Neuron (in vitro differentiated cells): ENCODE data around the gene HDHD5.
A peak's percentile ranks its signal among the peaks of the same experiment; 100 is the strongest.

Experiments used
- H2AFZ ChIP-seq: one replicate; pipeline ENCODE4 v1.6.1; 2013; ENCODE audit warnings: low read depth, mild to moderate bottlenecking, inconsistent platforms, low read length, moderate library complexity
- H3K27me3 ChIP-seq: one replicate; pipeline ENCODE4 v1.6.1; 2013; ENCODE audit warnings: low read length; ENCODE audit not compliant: insufficient read depth
- H3K36me3 ChIP-seq: one replicate; pipeline ENCODE4 v1.6.1; 2013; ENCODE audit warnings: low read length; ENCODE audit not compliant: insufficient read depth
- H3K4me1 ChIP-seq: one replicate; pipeline ENCODE4 v1.6.1; 2013; ENCODE audit warnings: low read length; ENCODE audit not compliant: insufficient read depth
- H3K4me3 ChIP-seq: 2 replicates; pipeline ENCODE4 v1.5.1; 2013; ENCODE audit warnings: mild to moderate bottlenecking, low read length, moderate library complexity
- H3K9me3 ChIP-seq: one replicate; pipeline ENCODE4 v1.6.1; 2013; ENCODE audit warnings: low read length

The HDHD5 gene

GRCh38 chr22:17158568-17159503, at the start of gene HDHD5:
TSS of gene HDHD5 (minus strand) at chr22:17159277. CDS start at chr22:17159251, 26 bp downstream.
- H3K36me3 ChIP-seq: peaks cover 6% of the 10 kb centered on the region
- peak within 1 kb of the TSS; percentile 99 for H2AFZ ChIP-seq
- peaks cover 11% of the 10 kb centered on the region for H3K4me1 ChIP-seq
- H3K4me3 ChIP-seq: peak within 1 kb of the TSS; percentile 68
- no peaks in the 10 kb centered on the region for H3K27me3 ChIP-seq
- H3K9me3 ChIP-seq: peaks cover 2% of the 10 kb centered on the region

GRCh38 chr22:17205432-17205831, 46.4 kb upstream of the HDHD5 start:
- Histone ChIP-seq H3K36me3 (no peaks in the 10 kb centered on the region), H3K27me3 (no peaks in the 10 kb centered on the region), H2AFZ (no peak overlapping the region), H3K9me3 (no peaks in the 10 kb centered on the region), H3K4me3 (no peak overlapping the region), H3K4me1 (peaks cover 2% of the 10 kb centered on the region)

GRCh38 chr22:17201285-17201945, 42.3 kb upstream of the HDHD5 start:
- Histone ChIP-seq H3K9me3 (no peaks in the 10 kb centered on the region), H3K4me3 (no peak overlapping the region)

DNA sequence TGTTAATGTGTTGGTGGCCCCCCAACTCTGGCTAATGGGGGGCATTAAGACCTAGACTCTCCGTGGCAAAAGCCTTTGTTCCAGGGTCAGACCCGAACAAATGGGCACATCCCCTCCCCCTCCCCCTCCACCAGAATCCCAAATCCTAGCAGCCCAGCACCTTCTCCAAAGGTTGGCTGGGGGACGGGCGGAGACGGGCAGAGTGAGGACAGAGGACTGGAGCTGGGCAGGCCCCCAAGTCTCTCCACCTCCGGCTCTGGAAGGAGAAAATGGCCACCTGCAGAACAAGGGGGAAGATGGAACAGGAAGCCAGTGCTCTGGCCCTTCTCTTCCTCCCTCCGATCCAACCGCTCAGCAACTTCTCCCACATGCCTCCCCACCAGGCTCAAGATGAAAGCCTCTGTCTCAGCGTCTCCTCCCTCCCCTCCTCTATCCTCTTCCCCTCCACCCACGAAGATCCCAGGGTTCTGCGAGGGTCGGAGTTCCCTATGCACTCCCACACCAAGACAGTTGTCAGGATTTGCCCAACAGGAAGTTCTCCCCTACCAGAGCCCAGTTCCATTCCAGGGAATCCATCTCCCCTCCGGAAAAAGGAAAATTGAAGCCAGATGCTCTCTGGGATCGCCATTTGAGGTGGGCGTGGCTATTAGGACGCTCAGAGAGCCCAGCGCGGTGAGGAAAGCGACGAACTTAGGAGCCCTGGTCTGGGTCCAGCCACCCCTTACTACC, 40.1 kb upstream of the HDHD5 start:
- H3K4me3 ChIP-seq: peak overlapping the region; percentile 53
- no peaks in the 10 kb centered on the region for H3K9me3 ChIP-seq
- no peaks in the 10 kb centered on the region for H3K27me3 ChIP-seq
- peaks cover 22% of the 10 kb centered on the region for H3K4me1 ChIP-seq
- H3K36me3 ChIP-seq: no peaks in the 10 kb centered on the region
- peak overlapping the region; percentile 27 for H2AFZ ChIP-seq

More at GRCh38 chr22:17201285-17201945, 42.3 kb upstream of the HDHD5 start:
- Histone ChIP-seq H3K36me3 (no peaks in the 10 kb centered on the region), H2AFZ (no peak overlapping the region), H3K27me3 (no peaks in the 10 kb centered on the region), H3K4me1 (peaks cover 18% of the 10 kb centered on the region)

DNA sequence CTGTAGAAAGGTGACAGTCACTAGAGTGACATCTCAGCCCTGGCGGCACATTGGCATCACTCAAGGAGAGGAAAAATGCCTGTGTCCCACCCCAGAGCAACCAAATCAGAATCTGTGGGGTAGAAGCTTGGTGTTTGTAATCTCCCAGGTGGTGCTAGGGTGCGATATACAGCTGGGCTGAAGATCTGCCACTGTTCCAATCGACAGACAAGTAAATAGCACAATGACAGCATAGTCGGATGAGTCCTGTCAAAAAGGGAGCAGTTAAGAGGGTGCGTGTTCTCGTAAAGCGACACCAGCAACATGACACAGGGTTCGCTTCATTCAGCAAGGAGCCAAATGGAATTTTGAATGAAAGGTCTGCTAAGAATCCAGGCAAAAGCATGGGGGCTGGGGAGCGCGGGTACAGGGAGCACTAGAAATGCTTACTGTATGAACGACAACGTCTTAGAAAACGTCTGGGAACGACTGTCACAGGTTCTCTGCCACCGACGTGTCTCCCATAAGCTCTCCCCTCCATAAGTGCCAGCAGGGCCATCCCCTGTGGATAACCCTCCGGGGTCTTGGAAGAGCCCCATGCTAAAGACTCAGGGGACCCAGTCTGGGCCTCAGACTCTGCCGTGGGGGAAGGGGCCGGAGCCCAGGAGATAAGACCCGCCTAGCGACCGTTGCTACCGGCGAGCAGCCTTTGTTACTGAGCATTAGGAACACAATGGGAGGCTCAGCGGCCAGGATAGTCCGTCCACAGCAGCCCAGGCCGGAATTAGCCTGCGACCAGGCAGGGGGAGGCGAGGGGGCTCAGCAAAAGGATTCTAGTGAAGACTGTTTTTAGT, 39.3 kb upstream of the HDHD5 start:
- H3K27me3 ChIP-seq: no peaks in the 10 kb centered on the region
- peak overlapping the region; percentile 27 for H2AFZ ChIP-seq
- no peaks in the 10 kb centered on the region for H3K9me3 ChIP-seq
- H3K36me3 ChIP-seq: no peaks in the 10 kb centered on the region
- H3K4me1 ChIP-seq: peaks cover 25% of the 10 kb centered on the region
- H3K4me3 ChIP-seq: peak overlapping the region; percentile 53

GRCh38 chr22:17194213-17194612, 35.1 kb upstream of the HDHD5 start:
- Histone ChIP-seq H3K4me1 (peaks cover 21% of the 10 kb centered on the region), H3K4me3 (no peak overlapping the region), H2AFZ (no peak overlapping the region), H3K36me3 (no peaks in the 10 kb centered on the region), H3K27me3 (no peaks in the 10 kb centered on the region), H3K9me3 (no peaks in the 10 kb centered on the region)

DNA sequence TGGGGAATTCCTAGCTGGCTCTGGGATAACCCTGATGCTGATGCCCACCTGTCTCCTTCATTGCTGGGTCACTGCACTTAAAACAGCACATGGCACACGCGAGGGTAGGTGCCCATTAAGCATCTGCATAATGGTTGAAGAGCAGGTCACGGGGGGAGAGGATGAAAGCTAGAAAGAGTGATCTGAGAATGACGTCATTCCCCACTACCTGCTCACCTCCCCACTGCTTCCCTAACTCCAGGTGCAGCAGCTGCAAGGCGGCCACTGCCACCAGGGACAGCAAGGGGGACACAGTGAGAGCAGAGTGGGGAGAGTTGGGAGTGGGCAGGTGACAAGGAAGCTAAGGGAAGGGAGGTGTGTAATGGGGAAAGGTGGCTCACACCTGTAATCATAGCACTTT, 33.1 kb upstream of the HDHD5 start:
- Histone ChIP-seq H3K9me3 (no peaks in the 10 kb centered on the region), H3K4me3 (no peak overlapping the region), H3K36me3 (no peaks in the 10 kb centered on the region), H3K4me1 (peaks cover 10% of the 10 kb centered on the region), H2AFZ (no peak overlapping the region), H3K27me3 (no peaks in the 10 kb centered on the region)

DNA sequence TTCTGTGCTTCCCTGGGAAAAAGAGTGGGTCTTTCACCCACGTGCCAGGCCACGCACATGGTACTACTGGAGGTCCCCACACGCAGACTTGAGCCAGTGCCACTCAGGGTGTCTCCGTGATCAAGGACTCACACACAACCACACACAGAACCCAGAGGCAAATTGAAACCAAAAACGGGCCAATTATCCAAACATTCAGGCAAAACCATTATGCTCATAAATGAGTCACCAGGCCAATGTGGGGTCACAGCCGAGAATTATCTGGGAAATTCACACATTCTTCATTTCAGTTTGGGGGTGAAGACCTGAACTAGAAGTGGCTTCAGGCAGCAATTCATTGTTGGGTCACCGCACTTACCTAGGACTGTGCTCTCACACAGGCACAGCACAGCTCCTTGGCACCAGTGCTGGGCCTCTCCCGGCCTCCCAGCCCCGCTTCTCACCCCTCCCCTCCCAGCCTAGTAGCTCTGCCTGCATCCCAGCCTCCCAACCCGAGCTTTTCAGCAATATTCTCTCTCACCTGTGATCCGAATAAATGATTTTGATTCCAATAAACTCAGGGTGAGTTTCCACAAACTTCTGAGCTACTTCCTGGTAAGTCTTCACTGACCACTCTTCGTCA, 32.2 kb upstream of the HDHD5 start:
- no peak overlapping the region for H2AFZ ChIP-seq
- H3K4me3 ChIP-seq: no peak overlapping the region

DNA sequence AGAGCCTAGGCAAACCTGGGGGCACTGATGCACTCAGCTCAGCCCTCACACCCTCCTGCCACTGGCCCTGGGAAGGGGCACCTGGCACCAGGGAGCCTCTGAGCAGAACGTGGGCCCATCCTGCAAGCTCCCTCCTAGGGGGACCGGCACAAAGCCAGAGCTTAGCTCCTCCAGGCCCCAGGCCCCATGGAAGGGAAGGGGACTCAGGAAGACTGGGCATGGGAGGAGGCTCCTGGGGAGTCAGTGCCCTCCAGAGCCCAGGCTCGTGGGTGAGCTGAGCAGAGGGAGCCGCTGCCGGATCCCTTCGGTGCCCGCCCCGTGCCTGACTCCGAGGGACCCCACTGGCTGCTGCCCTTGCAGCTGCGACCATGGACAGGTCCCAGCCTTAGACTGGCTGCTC, 31.6 kb upstream of the HDHD5 start:
- no peaks in the 10 kb centered on the region for H3K9me3 ChIP-seq
- H2AFZ ChIP-seq: no peak overlapping the region
- H3K4me3 ChIP-seq: no peak overlapping the region
- no peaks in the 10 kb centered on the region for H3K27me3 ChIP-seq
- peaks cover 10% of the 10 kb centered on the region for H3K4me1 ChIP-seq
- peaks cover 2% of the 10 kb centered on the region for H3K36me3 ChIP-seq

More for the DNA sequence above, 32.2 kb upstream of the HDHD5 start:
- Histone ChIP-seq H3K9me3 (no peaks in the 10 kb centered on the region), H3K36me3 (no peaks in the 10 kb centered on the region), H3K27me3 (no peaks in the 10 kb centered on the region), H3K4me1 (peaks cover 10% of the 10 kb centered on the region)

GRCh38 chr22:17176715-17177114, 17.6 kb upstream of the HDHD5 start:
- no peaks in the 10 kb centered on the region for H3K4me1 ChIP-seq
- H2AFZ ChIP-seq: no peak overlapping the region
- no peaks in the 10 kb centered on the region for H3K27me3 ChIP-seq
- H3K36me3 ChIP-seq: no peaks in the 10 kb centered on the region
- H3K4me3 ChIP-seq: no peak overlapping the region
- no peaks in the 10 kb centered on the region for H3K9me3 ChIP-seq

GRCh38 chr22:17172029-17172833, 13.2 kb upstream of the HDHD5 start:
- Histone ChIP-seq H3K4me3 (peak overlapping the region; percentile 82), H3K36me3 (no peaks in the 10 kb centered on the region), H3K4me1 (no peaks in the 10 kb centered on the region), H3K27me3 (no peaks in the 10 kb centered on the region), H3K9me3 (no peaks in the 10 kb centered on the region), H2AFZ (peak overlapping the region; percentile 4)
